ENCODE data around the gene HYDIN.

HYDIN gene

DNA sequence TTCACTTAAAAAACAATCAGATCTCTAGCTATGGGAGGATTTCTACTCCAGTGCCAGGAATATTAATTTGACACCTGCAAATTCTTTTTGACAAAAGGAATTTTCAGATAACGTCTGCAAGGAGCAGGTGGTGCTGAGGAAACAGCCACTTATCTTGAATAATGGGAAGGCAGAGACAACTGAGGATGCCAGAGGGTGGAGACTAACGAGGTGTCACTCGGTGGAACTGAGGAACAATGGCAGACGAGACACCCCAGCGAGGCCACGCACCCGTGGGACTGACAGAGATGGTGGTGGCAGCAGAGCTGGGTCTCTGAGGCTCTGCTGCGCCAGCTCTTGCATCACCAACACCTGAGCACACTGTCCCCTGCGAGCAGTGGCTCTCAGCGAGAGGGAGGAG lies 471.7 kb downstream of the HYDIN start:
- DNase-seq, result no peak
